ENCODE measurements around the gene RADX.

Gene RADX

GRCh38 chrX:106692425-106693065 lies 80.8 kb downstream of the RADX start:
- no peak for DNase-seq (ENCODE audit: low read depth)

GRCh38 chrX:106696502-106696901 lies 84.7 kb downstream of the RADX start:
- no peak for DNase-seq (ENCODE audit: low read depth)

GRCh38 chrX:106698693-106699092 lies 86.9 kb downstream of the RADX start:
- DNase-seq (ENCODE audit: low read depth) = no peak

- DNase-seq (ENCODE audit: low read depth) = no peak
Measured at GRCh38 chrX:106702636-106703035, 90.9 kb downstream of the RADX start.

GRCh38 chrX:106706466-106706865 lies 94.7 kb downstream of the RADX start:
- DNase-seq (ENCODE audit: low read depth) = no peak

- DNase-seq (ENCODE audit: low read depth) = no peak
Measured at GRCh38 chrX:106707771-106708454, 96.1 kb downstream of the RADX start.

- no peak for DNase-seq (ENCODE audit: low read depth)
Measured at GRCh38 chrX:106710771-106711170, 99.0 kb downstream of the RADX start.

GRCh38 chrX:106711375-106711774 lies 99.6 kb downstream of the RADX start:
- DNase-seq (ENCODE audit: low read depth) = no peak

- no peak for DNase-seq (ENCODE audit: low read depth)
Measured at GRCh38 chrX:106716004-106716403, 104.2 kb downstream of the RADX start.

- DNase-seq (ENCODE audit: low read depth) = no peak
Measured at GRCh38 chrX:106716463-106716862, 104.7 kb downstream of the RADX start.

GRCh38 chrX:106718709-106719108 lies 106.9 kb downstream of the RADX start:
- no peak for DNase-seq (ENCODE audit: low read depth)

- no peak for DNase-seq (ENCODE audit: low read depth)
Measured at GRCh38 chrX:106725931-106726330, 114.2 kb downstream of the RADX start.

GRCh38 chrX:106726485-106727437 lies 115.0 kb downstream of the RADX start, which contains the start of gene RNF128:
RNF128 (plus strand) TSS chrX:106726701; CDS start chrX:106726914, 213 bp downstream.
- DNase-seq (ENCODE audit: low read depth) = no peak

- DNase-seq (ENCODE audit: low read depth) = no peak
Measured at GRCh38 chrX:106728337-106728736, 116.6 kb downstream of the RADX start.
